HG02870 (cell line): ENCODE data around the gene NUP160.
"Not testable (repeated sequence)": the region's sequence is repeated elsewhere in the genome, so short reads cannot be mapped to it uniquely, and the experiment has no call there.

Source experiments
- ATAC-seq: cut with Tn5 transposase; IDR thresholded peaks from one replicate; pipeline ENCODE4 v1.9.1; 2021; ENCODE audit warnings: mild to moderate bottlenecking, moderate library complexity; ENCODE audit not compliant: unreplicated experiment

The NUP160 gene

DNA sequence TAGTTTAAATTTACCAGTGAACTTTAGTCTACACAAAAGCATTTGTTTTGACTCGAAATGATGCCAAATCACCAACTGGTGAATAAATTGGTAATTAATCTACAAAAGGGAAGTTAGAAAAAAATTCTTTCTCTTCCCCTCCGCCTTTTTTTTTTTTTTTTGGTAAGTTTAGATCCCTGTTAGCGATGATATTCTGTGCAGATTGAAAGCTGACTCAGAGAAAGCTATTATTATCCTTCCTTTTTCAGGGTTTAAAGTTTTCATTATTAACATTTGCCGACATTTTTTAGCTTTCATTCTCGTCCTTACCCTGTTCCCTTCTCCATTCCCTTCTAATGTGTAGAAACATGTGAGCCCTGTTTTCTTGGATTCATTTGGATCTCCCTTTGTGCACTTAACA is 16.8 kb upstream of the NUP160 start:
- ATAC-seq, result no peak

DNA sequence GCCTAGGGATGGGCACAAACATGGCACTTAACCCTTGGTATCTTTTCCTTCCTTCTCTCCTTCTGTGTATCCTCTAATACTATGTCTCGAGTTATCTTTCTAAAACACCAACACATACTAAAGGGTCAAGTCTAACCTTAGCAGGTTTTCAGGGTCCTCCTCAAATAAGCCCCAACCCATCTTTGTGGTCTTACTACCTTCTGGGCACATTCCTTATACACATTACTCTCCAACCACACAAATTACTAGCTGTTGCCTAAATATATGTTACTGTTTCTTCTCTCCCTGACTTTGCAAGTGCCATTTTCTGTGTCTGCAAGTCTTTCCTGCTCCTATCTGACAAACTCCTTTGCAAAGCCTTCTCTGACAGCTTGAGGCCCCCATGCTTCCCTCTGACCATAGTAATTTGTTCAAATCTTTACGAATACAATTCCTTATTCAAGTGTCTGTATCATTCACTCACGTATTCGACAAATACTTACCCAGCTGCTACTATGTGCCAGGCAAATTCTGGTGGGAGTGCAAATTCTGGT is 15.8 kb upstream of the NUP160 start:
- no peak for ATAC-seq

DNA sequence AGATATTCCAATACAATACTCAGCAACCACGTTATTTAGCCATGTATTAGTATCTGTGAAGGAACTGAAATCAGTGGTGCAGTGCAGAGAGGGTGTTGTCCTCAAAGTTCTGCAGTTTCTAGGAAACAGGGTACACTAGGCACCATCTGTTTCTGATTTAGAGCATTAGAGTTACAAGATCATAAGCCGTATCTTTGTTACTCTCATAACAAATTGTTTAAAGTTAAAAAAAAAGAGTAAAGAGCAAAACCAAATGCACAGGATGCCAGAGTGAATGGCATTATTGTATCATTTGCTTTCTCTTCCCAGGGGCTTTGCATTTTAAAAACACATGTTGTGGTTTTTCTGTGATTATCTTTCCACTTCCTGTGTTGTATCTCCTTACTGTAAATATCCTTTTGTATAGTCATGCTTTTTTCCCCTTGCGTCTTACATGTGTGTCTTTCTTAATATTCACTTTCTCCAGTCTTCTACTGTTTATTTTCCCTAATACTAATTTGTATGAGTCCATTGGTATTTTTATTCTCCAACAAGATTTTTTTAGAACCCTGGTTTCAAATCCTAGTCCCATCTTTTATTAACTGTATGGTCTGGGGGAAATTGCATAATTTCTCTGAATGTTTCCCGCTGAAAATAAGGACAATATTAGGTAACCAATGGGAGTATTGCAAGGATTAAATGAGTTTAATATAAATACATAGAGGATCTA is 15.2 kb upstream of the NUP160 start:
- peak; percentile 56 for ATAC-seq

DNA sequence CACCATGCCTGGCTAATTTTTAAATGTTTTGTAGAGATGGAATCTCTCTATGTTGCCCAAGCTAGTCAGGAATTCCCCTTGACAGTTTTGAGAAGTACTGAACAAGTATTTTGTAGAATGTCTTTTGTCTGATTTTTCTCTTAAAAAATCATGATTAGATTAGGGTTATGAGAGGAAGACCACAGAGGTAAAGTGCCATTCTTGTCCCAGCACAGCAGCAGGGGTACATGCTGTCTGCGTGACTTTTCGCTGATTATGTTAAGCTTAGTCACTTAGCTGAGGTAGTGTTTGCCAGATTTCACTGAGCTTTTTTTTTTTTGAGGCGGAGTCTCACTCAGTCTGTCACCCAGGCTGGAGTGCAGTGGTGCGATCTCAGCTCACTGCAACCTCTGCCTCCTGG is 13.6 kb upstream of the NUP160 start:
- no peak for ATAC-seq

DNA sequence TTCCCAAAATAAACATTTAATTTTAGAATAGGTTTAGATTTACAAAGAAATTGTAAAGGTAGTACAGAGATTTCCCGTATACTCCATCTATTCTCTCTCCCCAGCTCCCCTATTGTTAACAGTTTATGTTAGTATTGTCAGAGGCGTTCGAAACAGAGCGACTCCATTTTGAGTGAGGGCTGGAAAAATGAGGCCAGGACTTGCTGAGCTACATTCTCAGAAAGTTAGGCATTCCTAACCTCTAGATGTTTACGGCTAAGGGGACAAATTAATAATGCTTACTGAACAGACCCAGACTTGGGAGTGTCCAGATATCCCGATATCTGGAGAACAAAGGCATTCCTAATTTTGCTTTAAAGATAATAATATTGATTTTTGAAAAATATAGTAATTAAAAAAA is 12.4 kb upstream of the NUP160 start:
- ATAC-seq, result no peak

DNA sequence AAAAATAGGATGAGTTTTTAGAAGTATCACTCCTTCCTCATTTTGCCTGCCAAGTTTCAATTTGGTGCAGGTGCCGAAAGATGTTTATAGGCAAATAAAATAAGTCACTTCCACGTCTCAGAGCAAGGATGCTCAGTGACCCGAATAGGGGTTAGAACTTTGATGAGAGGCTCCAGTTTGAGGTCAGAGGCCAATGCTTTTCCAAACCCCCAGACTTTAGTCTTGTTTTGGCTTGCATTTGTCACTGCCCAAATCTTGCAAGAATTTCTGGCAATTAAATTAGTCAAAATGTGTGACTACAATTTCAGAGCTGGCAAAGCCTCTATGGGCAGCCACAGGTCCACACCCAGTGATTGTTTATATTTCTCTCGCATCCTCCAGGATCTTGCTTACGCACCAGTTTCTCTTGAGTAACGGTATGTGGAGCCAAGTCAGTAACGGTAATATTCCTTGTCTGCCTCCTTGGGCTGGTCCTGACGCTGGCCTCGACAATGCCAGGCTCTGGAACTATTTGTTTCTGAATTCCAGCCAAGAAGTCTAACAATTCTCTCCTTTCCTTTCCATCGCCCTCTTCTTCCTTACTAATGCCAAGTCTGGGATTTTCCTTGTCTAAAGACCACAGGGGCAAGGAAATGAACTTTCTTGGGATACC is 9.9 kb upstream of the NUP160 start:
- ATAC-seq, result no peak

DNA sequence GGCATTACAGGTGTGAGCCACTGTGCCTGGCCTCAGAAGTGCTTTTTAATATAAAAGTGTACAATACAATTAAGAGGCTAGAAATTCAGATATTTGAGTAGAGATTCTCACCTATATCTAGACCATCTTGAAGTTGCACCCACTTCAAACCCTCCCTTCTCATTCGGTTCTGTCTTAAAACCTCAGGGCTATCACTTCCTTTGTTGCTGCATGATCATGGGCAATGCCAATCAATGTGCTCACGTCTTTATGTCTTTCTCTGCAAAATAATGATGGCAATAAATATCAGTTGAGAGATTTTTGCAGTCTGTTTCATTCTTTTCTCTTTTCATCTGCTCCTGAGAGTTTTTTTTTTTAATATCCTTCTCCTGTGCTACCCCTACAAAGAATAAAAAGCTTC is 9.3 kb upstream of the NUP160 start:
- ATAC-seq, result no peak

DNA sequence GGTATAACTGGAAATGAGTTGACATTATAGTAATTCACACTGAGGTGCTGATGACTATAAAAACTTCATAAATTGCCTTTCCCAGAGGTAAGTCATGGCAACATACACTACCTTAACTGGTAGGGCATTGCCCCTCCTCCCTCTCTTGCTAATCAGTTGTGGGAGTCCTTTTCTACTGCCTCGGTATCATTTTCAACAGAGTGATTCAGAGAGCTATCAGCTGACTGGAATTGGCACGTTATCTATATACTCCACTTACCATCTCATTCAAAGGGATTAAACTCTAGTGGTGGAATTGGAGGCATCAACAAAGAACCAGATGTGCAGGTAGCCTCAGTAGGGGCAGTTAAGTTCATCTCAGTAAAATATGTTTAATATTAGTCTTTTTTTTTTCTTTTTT is 8.0 kb upstream of the NUP160 start:
- no peak for ATAC-seq

DNA sequence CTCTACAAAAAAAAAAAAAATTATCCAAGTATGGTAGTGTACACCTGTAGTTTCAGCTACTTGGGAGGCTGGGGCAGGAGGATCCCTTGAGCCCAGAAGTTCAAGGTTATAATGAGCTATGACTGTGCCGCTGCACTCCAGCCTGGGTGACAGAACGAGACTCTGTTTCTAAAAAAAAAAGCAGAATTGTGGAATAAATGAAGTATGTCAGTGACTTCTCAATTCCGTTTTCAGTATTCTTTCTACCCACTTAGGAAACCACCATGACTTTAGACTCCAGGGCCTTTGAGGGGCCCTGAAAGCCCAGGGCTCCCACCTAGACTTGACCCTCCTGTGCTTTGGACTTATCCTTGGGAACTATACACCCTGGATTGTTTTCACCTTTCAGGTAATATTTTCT is 6.5 kb upstream of the NUP160 start:
- peak; percentile 39 for ATAC-seq

DNA sequence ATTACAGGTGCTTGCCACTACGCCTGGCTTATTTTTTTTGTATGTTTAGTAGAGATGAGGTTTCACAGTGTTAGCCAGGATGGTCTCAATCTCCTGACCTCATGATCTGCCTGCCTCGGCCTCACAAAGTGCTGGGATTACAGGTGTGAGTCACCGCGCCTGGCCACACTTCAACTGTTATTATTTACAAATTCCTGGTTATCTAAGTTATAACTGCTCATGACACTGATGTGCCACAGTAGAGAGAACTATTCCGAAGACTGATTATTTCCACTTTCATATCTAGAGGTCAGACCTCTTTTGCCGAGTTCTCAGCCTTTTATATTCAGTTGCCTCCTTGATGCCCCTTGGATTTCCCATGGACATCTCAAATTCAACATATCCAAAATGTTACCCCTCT is 3.9 kb upstream of the NUP160 start:
- ATAC-seq, result no peak

DNA sequence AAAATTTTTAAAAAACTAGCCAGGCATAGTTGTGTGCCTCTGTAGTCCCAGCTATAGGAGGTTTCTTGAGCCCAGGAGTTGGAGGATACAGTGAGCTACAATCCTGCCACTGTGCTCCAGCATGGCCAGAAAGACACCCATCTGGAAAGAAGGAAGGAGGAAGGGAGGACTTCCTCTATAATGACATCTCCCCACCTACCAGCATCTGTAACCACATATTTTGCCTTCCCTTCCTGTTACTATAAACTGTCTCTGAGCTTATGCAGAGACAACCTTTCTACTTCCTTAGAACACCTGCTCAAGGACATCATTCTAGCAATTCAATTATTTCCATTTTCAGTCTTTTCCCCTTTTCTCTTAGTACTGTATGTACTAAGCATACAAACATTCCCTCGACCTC is 2.2 kb upstream of the NUP160 start:
- ATAC-seq, result peak; percentile 38

DNA sequence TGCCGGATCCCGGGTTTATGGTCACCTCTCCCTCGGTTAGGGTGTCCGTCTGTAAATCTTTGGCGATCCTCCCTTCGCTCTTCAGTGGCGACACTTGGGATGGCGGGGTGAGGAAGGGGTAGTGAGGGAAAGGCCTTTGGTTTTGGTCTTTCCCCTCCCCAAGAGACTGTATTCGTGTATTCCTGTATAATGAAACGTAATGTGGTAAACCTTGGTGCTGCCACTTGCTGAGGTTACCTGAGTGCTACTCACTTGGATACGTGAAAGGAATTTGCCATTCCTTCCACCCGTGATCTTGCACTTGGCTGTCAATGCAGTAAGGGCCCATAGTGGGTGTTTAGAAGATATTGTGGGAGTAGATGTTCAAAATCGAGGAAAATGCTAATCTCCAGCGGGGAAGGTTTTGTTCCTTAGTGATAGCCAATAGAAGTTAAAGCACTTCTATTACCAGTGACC is 578 bp upstream of the NUP160 start:
- ATAC-seq, result peak; percentile 3

DNA sequence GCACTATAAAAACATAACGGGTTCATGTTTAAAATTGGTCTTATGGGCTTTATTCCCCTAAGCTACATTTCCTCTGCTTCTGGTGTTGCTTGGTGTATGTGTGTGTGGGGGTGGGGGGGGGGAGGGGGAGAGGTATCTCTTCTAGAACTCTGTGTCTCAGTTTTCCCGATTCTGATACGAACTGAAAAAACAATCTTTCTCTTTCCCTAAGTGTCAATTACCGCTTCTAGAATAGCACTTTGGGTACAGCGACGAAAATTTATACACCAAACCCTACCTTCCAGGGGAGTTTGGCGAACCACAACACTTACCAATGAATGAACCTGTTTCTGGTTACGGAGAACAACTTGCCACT is 636 bp downstream of the NUP160 start:
- ATAC-seq, result no peak

DNA sequence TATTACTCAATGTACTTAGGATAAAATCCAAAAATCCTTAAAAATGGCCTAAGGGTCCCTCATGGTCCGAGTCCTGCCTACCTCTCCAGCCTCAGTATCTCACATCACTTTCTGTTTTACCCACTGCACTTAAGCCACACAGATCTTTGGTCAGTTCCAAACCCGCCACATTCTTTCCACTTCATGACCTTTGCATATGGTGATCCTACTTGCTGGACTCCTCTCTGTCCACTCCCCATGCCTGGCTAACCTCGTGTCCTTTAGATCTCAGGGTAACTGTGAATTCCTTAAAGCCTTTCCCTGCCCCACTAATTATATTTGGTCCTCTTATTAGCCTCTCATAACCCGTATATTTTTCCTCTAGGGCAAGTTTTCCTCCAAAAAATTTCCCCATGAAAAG is 1.2 kb downstream of the NUP160 start:
- ATAC-seq, result no peak

DNA sequence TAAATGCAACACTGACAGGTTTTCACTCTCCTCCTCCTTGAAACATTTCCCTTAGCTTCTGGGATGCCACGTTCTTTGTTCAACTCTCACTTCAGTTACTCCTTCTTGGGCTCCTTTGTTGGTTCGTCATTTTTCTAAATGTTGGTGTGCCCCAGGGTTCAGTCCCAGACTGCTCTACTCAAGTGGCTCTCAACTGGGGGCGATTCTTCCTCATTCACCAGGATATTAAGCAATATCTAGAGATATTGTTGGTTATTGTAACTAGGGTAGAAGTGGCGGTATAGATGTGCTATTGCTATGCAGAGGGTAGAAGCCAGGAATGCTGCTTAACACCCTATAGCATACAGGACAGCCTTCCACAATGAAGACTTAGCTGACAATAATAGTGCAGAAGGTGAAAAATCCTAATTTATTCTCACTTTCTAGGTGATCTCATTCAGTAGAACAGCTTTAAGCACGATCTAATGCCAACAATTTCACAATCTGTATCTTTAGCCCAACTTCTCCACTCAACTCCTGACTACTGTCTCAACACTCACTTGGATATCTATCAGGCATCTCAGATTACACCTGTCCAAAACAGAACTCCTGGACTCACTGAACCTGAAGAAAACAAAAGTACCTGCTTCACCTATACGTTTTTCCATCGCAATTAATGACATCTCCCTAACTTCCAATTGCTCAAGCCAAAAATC is 4.6 kb downstream of the NUP160 start:
- ATAC-seq, result no peak

DNA sequence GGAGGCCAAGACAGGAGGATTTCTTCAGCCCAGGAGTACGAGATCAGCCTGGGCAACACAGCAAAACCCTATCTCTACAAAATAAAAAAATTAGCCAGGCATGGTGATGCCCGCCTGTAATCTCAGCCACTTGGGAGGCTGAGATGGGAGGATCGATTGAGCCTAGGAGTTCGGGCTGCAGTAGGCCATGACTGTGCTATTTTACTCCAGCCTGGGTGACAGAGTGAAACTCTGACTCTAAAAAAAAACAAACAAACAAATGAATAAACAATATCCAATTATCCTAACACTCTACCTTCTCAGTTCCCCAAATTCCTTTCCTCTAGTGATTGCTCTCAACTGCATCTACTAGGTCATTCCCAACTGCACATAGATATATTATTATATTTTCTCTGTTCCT is 5.4 kb downstream of the NUP160 start:
- no peak for ATAC-seq

DNA sequence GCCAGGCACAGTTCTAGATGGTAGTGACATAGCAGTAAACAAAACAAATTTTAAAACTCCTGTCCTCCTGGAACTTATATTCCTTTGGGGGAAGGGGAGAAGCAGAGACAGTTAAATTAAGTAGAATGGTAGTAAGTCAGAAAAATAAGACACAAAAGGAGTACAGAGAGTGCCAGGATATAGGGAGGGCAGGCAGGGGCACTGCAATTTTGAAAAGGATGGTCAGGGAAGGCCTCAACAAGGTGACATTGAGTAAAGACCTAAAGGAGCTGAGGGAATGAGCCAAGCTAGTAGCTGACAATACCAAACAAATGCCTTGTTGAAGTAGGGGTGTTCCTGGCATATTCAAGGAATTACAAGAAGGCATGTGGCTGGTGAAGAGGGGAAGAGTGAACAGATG is 10.2 kb downstream of the NUP160 start:
- no peak for ATAC-seq

DNA sequence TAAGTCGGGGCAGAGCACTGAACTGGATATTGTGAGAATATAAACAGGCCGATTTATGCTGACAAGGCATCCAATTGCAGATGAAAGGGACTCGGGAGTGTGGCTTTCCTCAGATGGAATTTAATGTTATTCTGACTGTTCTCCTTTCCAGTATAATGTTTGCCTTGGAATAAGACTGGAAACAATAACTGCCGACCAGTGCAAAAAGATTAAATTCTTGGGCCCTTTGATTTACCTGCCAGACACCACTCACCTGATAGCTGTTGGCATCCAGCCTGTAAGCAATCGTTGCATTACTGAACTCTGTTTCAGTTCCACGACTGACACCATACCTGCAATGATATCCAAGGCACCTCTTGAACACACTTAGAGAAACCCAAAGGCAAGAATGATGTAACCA is 10.9 kb downstream of the NUP160 start:
- ATAC-seq, result no peak

DNA sequence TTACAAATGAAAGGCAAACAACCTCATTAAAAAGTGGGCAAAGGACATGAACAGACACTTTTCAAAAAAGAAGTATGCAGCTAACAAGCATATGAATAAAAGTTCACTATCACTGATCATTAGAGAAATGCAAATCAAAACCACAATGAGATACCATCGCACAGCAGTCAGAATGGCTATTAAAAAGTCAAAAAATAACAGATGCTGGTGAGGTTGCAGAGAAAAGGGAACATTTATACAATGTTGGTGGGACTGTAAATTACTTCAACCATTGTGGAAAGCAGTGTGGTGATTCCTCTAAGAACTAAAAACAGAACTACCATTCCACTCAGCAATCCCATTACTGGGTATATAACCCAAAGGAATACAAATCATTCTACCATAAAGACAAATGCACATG is 18.1 kb downstream of the NUP160 start:
- ATAC-seq, result not testable (repeated sequence)

DNA sequence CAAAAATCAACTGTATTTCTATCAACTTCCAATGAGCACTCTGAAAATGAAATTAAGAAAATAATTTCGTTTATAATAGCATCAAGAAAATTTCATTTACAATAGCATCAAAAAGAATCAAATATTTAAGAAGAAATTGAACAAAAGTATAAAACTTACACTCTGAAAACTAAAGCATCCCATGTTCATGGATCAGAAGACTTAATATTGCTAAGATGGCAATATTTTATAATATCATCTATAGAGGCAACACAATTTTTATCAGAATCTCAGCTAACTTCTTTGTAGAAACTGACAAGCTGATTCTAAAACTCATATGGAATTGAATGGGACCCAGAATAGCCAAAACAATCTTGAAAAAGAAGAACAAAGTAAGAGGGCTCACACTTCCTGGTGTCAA is 19.9 kb downstream of the NUP160 start:
- ATAC-seq, result no peak

DNA sequence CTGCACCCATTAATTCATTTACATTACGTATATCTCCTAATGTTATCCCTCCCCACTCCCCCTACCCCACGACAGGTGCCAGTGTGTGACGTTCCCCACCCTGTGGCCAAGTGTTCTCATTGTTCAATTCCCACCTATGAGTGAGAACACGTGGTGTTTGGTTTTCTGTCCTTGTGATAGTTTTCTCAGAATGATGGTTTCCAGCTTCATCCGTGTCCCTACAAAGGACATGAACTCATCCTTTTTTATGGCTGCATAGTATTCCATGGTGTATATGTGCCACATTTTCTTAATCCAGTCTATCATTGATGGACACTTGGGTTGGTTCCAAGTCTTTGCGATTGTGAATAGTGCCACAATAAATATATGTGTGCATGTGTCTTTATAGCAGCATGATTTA is 25.5 kb downstream of the NUP160 start:
- not testable (repeated sequence) for ATAC-seq

DNA sequence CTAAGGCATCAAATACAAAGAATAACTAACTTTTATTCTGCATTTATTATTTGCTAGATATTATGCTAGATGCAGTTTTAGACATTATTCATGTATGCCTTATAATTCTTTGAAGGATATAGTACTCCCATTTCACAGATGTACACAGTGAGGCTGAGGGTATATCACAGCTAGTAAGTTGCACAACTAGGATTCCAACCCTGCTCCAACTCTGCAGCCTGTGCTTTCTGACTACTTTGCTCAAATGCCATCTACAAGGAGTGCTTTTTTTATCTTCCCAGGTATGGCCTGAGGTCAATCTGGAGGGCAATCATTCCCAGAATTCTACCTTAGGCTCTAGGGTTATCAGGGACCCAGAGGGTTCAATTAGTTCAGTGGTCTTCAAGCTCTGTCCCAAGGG is 28.4 kb downstream of the NUP160 start:
- ATAC-seq, result no peak
